Measurements from ENCODE around the gene RHOT2.
A peak's percentile ranks its signal among the peaks of the same experiment; 100 is the strongest.

Gene RHOT2

GRCh38 chr16:672851-673250 is 4.9 kb downstream of the RHOT2 start:
- H3K4me3 ChIP-seq (ENCODE audit: low read depth, low read length): no peak overlapping the region
- no peak for DNase-seq (ENCODE audit: low read depth)
- TF ChIP-seq POLR2A (IDR thresholded peaks at IDR 0.05; ENCODE audit: extremely low read depth, insufficient read length) (no peak), MYC (IDR thresholded peaks at IDR 0.05; ENCODE audit: low read depth, low read length) (no peak), CTCF (IDR thresholded peaks at IDR 0.05; ENCODE audit: low read depth, low read length) (no peak)
- TF ChIP-seq, protein P1, sequence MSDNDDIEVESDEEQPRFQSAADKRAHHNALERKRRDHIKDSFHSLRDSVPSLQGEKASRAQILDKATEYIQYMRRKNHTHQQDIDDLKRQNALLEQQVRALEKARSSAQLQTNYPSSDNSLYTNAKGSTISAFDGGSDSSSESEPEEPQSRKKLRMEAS (IDR thresholded peaks at IDR 0.05; ENCODE audit: low read depth, low read length): no peak

- TF ChIP-seq POLR2A (IDR thresholded peaks at IDR 0.05; ENCODE audit: extremely low read depth, insufficient read length) (no peak), MYC (IDR thresholded peaks at IDR 0.05; ENCODE audit: low read depth, low read length) (no peak), CTCF (IDR thresholded peaks at IDR 0.05; ENCODE audit: low read depth, low read length) (no peak)
- TF ChIP-seq, protein P1 (IDR thresholded peaks at IDR 0.05; ENCODE audit: low read depth, low read length): no peak
- H3K4me3 ChIP-seq (ENCODE audit: low read depth, low read length): no peak overlapping the region
- DNase-seq (ENCODE audit: low read depth): no peak
Observed at GRCh38 chr16:673399-673991, 5.6 kb downstream of the RHOT2 start.

GRCh38 chr16:674214-674881 is 6.4 kb downstream of the RHOT2 start:
- DNase-seq (ENCODE audit: low read depth): no peak
- no peak overlapping the region for H3K4me3 ChIP-seq (ENCODE audit: low read depth, low read length)
- TF ChIP-seq, protein P1 (IDR thresholded peaks at IDR 0.05; ENCODE audit: low read depth, low read length): no peak

GRCh38 chr16:674968-675883 is 7.3 kb downstream of the RHOT2 start, which contains the start of gene RHBDL1:
TSS of gene RHBDL1 (plus strand) at chr16:675671. CDS start at chr16:675791, 120 bp downstream.
- TF ChIP-seq CTCF (IDR thresholded peaks at IDR 0.05; ENCODE audit: low read depth, low read length) (no peak), POLR2A (IDR thresholded peaks at IDR 0.05; ENCODE audit: extremely low read depth, insufficient read length) (no peak), MYC (IDR thresholded peaks at IDR 0.05; ENCODE audit: low read depth, low read length) (no peak)
- TF ChIP-seq, protein P1 (IDR thresholded peaks at IDR 0.05; ENCODE audit: low read depth, low read length): no peak
- DNase-seq (ENCODE audit: low read depth): peak; percentile 49
- H3K4me3 ChIP-seq (ENCODE audit: low read depth, low read length): no peak within 1 kb of the TSS

DNA sequence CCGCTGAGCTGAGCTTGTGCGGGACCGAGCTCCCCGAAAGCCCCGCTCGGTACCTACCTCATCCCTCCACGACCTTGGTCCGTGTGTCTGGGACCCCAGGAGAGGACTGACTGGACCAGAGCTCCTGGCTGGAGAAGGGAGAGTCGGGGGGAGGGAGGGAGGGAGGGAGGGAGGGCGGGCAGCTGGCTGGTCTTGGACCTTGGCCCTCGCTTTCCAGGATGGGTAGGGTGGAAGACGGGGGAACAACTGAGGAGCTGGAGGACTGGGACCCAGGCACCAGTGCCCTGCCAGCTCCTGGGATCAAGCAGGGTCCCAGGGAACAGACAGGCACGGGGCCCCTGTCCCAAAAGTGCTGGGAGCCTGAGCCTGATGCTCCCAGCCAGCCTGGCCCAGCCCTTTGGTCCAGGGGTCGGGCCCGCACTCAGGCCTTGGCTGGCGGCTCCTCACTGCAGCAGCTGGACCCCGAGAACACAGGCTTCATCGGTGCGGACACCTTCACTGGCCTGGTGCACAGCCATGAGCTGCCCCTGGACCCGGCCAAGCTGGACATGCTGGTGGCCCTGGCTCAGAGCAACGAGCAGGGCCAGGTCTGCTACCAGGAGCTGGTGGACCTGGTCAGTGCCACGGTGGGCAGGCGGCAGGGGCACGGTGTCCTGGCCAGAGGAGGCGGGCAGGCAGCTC is 8.1 kb downstream of the RHOT2 start:
- DNase-seq (ENCODE audit: low read depth): no peak
- TF ChIP-seq, protein P1 (IDR thresholded peaks at IDR 0.05; ENCODE audit: low read depth, low read length): no peak
- TF ChIP-seq CTCF (IDR thresholded peaks at IDR 0.05; ENCODE audit: low read depth, low read length): no peak
- H3K4me3 ChIP-seq (ENCODE audit: low read depth, low read length): no peak overlapping the region

Data from NB4 (cell line).